Naive thymus-derived CD4-positive, alpha-beta T cell (primary cell): Measurements from ENCODE around the gene ACSS1. TPM values are rescaled to one million over a fixed set of nuclear protein-coding genes. Genes with fewer than 3 reads are reported as not detected.
A peak's percentile ranks its signal among the peaks of the same experiment; 100 is the strongest.

ENCODE experiments used
- ATAC-seq: fragments of 150-1000 bp; cut with Tn5 transposase; 2 replicates; pipeline ENCODE4 v1.10.0; 2021; ENCODE audit warnings: mild to moderate bottlenecking, moderate library complexity
- CTCF ChIA-PET: fragments of 350-600 bp; sonication (Branson Sonifier 250); formaldehyde crosslinking; loops from one replicate; lab custom pipeline; 2021; ENCODE audit warnings: antibody characterized with exemption; lab: Charles Lee
- POLR2A ChIA-PET: fragments of 350-600 bp; sonication (Branson Sonifier 250); formaldehyde crosslinking; loops from one replicate; lab custom pipeline; 2021; ENCODE audit warnings: antibody characterized with exemption, inconsistent platforms; lab: Charles Lee
- DNase-seq, 9 donors: peaks; one replicate each; pipeline versions ENCODE4 v3.0.0 to v3.0.0-alpha.2; 2020 to 2022; ENCODE audit warnings: mixed read lengths in 1 of 9
- H3K27ac ChIP-seq: one replicate; pipeline ENCODE4 v1.7.0; 2013; ENCODE audit warnings: mild to moderate bottlenecking, low read depth, low read length, moderate library complexity
- H3K27me3 ChIP-seq, 2 donors: one replicate each; pipeline ENCODE4 v1.7.0; 2013; ENCODE audit warnings: low read length in 2 of 2, mild to moderate bottlenecking in 2 of 2, moderate library complexity in 2 of 2; ENCODE audit not compliant: control insufficient read depth in 2 of 2, insufficient read depth in 2 of 2
- H3K36me3 ChIP-seq, 3 experiments: 1 replicate in 2 of 3; 2 replicates in 1 of 3; pipeline ENCODE4 v1.7.0; 2013; ENCODE audit warnings: low read length in 3 of 3, mild to moderate bottlenecking in 3 of 3, moderate library complexity in 1 of 3; ENCODE audit not compliant: insufficient read depth in 3 of 3, control insufficient read depth in 2 of 3
- H3K4me1 ChIP-seq, 2 donors: one replicate each; pipeline ENCODE4 v1.7.0; 2013; ENCODE audit warnings: low read length in 2 of 2, mild to moderate bottlenecking in 2 of 2, moderate library complexity in 1 of 2; ENCODE audit not compliant: control insufficient read depth in 2 of 2, insufficient read depth in 2 of 2
- H3K4me3 ChIP-seq: 2 replicates; pipeline ENCODE4 v1.7.0; 2013; ENCODE audit warnings: mild to moderate bottlenecking, low read length
- H3K9me3 ChIP-seq, 3 experiments: 1 replicate in 2 of 3; 2 replicates in 1 of 3; pipeline ENCODE4 v1.7.0; 2013; ENCODE audit warnings: low read length in 3 of 3; ENCODE audit not compliant: control insufficient read depth in 2 of 3
- H3K27ac Mint-ChIP-seq, 9 donors: one replicate each; pipeline ENCODE4 v1.8.0; 2020 to 2022; ENCODE audit warnings: mixed read lengths in 9 of 9, mild to moderate bottlenecking in 8 of 9, moderate library complexity in 5 of 9, inconsistent platforms in 2 of 9
- H3K27me3 Mint-ChIP-seq, 5 donors: one replicate each; pipeline ENCODE4 v1.8.0; 2021 to 2022; ENCODE audit warnings: mixed read lengths in 5 of 5, mild to moderate bottlenecking in 1 of 5
- H3K36me3 Mint-ChIP-seq, 5 donors: one replicate each; pipeline ENCODE4 v1.8.0; 2020 to 2022; ENCODE audit warnings: mixed read lengths in 5 of 5, mild to moderate bottlenecking in 3 of 5, inconsistent platforms in 1 of 5
- H3K4me1 Mint-ChIP-seq, 7 donors: one replicate each; pipeline ENCODE4 v1.8.0; 2020 to 2022; ENCODE audit warnings: mixed read lengths in 7 of 7, mild to moderate bottlenecking in 3 of 7, inconsistent platforms in 1 of 7
- H3K4me3 Mint-ChIP-seq, 10 donors: one replicate each; pipeline ENCODE4 v1.8.0; 2020 to 2022; ENCODE audit warnings: mild to moderate bottlenecking in 10 of 10, mixed read lengths in 10 of 10, moderate library complexity in 6 of 10, inconsistent platforms in 2 of 10
- H3K9me3 Mint-ChIP-seq, 11 donors: one replicate each; pipeline ENCODE4 v1.8.0; 2020 to 2022; ENCODE audit warnings: mixed read lengths in 11 of 11, mild to moderate bottlenecking in 4 of 11, inconsistent platforms in 1 of 11, moderate library complexity in 1 of 11
- intact Hi-C, 2 donors: fragments of 100-400 bp; cut with micrococcal nuclease; formaldehyde crosslinking; loops; one replicate each; pipeline ENCODE4 v1.15.1; 2023
- polyA plus RNA-seq, 2 donors: library from polyadenylated mRNA; unstranded; fragments of 300-500 nt; fragmentation: Illumina TruSeq; gene quantifications; one replicate each; pipeline ENCODE4 v1.2.3, GENCODE V29; 2021
- total RNA-seq, 6 experiments: library from RNA in 5 of 6; stranded (reverse) in 5 of 6; gene quantifications; 1 replicate in 5 of 6; 2 replicates in 1 of 6; pipeline ENCODE4 v1.2.3 and lab custom pipeline; 2021 to 2026

Gene ACSS1
- total and polyA plus RNA-seq, 7 experiments from 2014 or later = 33.1 to 51.7 (median 39.7) TPM

DNA sequence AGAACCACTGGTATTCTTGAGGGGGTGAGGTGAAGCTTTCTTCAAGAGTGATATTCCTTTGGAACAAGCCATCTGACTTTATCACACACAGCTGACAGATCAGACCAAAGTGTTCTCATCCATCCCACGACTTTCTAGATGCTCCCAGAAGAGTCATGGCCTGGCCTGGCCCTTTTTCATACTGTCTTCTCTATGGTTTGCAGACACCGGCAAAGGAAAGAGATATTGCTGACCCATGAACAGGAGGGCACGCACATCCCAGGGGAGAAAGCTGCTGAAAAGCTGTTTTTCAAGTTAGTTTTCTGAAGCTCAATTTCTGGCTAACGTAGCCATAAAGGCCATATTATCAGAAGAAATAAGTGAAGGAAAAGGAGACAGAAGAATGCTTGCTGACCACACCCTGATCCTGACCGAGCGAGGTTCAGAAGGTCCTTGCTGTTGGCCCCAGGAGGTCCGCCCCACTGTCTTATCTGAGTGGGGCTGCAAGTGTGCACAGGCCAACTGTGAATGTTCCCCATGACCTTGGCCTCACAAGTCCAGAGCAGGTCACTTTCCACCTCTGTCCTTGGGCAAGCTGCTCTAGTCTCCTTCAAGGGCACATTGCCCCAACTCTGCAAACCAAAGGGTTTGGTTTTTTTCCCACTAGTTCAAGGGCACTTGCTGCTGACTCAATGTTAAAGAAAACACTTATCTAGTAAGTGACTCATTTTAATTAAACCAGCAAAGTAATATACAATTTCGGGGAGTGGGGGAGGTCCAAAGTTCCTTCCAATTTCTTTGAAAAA lies 2.0 kb downstream of the ACSS1 start:
- ATAC-seq = no peak
- Histone ChIP-seq H3K36me3 (no peaks in the 10 kb centered on the region), H3K27ac (peak overlapping the region; percentile 87), H3K27me3 (no peaks in the 10 kb centered on the region), H3K4me1 (peaks cover 33 to 48% of the 10 kb centered on the region in 2 donors), H3K4me3 (peak overlapping the region; percentile 86), H3K9me3 (no peaks in the 10 kb centered on the region)
- Mint-ChIP-seq H3K9me3 (no peaks in the 10 kb centered on the region), H3K27ac (peak overlapping the region; percentile 72 to 94 (median 88)), H3K4me3 (peak overlapping the region; percentile 81 to 90 (median 88)), H3K4me1 (peaks cover 44 to 78% (median 59%) of the 10 kb centered on the region in 7 donors), H3K27me3 (peaks cover 0 to 19% (median 0%) of the 10 kb centered on the region in 5 donors), H3K36me3 (peaks cover 0 to 14% (median 0%) of the 10 kb centered on the region in 5 donors)
- ChIA-PET POLR2A (interaction anchor here (0.7 to 7.3 kb wide), 5 partner anchors 12 to 1706 kb away, joined by 3 to 95 read pairs (median 7); partner anchors contain the start of genes APMAP and ENTPD6), CTCF (interaction anchor here (1.0 kb wide), 1 partner anchor 62 kb away, joined by 3 read pairs; no protein-coding TSS in a partner anchor)
- DNase-seq = no peak
- intact Hi-C loops = loop anchor here (2.0 to 10.0 kb wide), 7 partner anchors 141 to 1705 kb away; partner anchors contain the start of genes NANP (in 2 of the 2), ENTPD6 (in 1 of the 2), GINS1 (in 1 of the 2) and NAPB (in 1 of the 2)

- peaks cover 33 to 48% of the 10 kb centered on the region in 2 donors for H3K4me1 ChIP-seq
- no peak overlapping the region for H3K4me3 ChIP-seq
- H3K36me3 ChIP-seq = peaks cover 0 to under 1% (median 0%) of the 10 kb centered on the region in 3 experiments
- peak overlapping the region; percentile 87 for H3K27ac ChIP-seq
- Mint-ChIP-seq H3K4me3 (peak overlapping the region in 9 of 10 donors; percentile 15 to 90 (median 83)), H3K27me3 (peaks cover 0 to 12% (median 0%) of the 10 kb centered on the region in 5 donors), H3K27ac (peak overlapping the region in 8 of 9 donors; percentile 79 to 94 (median 87)), H3K9me3 (no peaks in the 10 kb centered on the region), H3K36me3 (peaks cover 0 to 14% (median 0%) of the 10 kb centered on the region in 5 donors), H3K4me1 (peaks cover 43 to 78% (median 62%) of the 10 kb centered on the region in 7 donors)
- no peaks in the 10 kb centered on the region for H3K9me3 ChIP-seq
- POLR2A ChIA-PET = interaction anchor here (1.2 to 7.3 kb wide), 3 partner anchors 12 to 62 kb away, joined by 5 to 95 read pairs (median 50); partner anchors contain the start of gene APMAP
- DNase-seq (no peak), ATAC-seq (no peak)
- H3K27me3 ChIP-seq = no peaks in the 10 kb centered on the region
- CTCF ChIA-PET = interaction anchor here (1.4 kb wide), 1 partner anchor 61 kb away, joined by 4 read pairs; no protein-coding TSS in a partner anchor
- intact Hi-C loops = loop anchor here (5.0 to 10.0 kb wide), 6 partner anchors 142 to 1633 kb away; partner anchors contain the start of genes NANP (in 2 of the 2), ENTPD6 (in 1 of the 2), GINS1 (in 1 of the 2) and NAPB (in 1 of the 2)
These were observed 2.8 kb downstream of the ACSS1 start for GRCh38 chr20:25054995-25055629.

GRCh38 chr20:25054096-25054820 lies 3.7 kb downstream of the ACSS1 start:
- ChIA-PET CTCF (interaction anchor here (1.4 to 1.7 kb wide), 2 partner anchors 10 to 60 kb away, joined by 4 to 6 read pairs; no protein-coding TSS in a partner anchor), POLR2A (interaction anchor here (1.0 to 7.3 kb wide), 4 partner anchors 9 to 61 kb away, joined by 3 to 95 read pairs (median 27); partner anchors contain the start of gene APMAP)
- peaks cover 0 to 6% (median 0%) of the 10 kb centered on the region in 5 donors for H3K27me3 Mint-ChIP-seq
- peaks cover 0 to 14% (median 0%) of the 10 kb centered on the region in 5 donors for H3K36me3 Mint-ChIP-seq
- H3K4me3 ChIP-seq = no peak overlapping the region
- no peak overlapping the region for H3K27ac ChIP-seq
- no peaks in the 10 kb centered on the region for H3K9me3 Mint-ChIP-seq
- ATAC-seq = no peak
- no peaks in the 10 kb centered on the region for H3K9me3 ChIP-seq
- peaks cover 0 to 9% (median 0%) of the 10 kb centered on the region in 3 experiments for H3K36me3 ChIP-seq
- peak overlapping the region in 8 of 9 donors; percentile 79 to 93 (median 86) for H3K27ac Mint-ChIP-seq
- peaks cover 33 to 42% of the 10 kb centered on the region in 2 donors for H3K4me1 ChIP-seq
- H3K27me3 ChIP-seq = no peaks in the 10 kb centered on the region
- no peak for DNase-seq
- H3K4me1 Mint-ChIP-seq = peaks cover 43 to 81% (median 67%) of the 10 kb centered on the region in 7 donors
- intact Hi-C loops = loop anchor here (10.0 kb wide), 1 partner anchor 1029 kb away; no protein-coding TSS in a partner anchor
- peak overlapping the region; percentile 7 to 90 (median 64) for H3K4me3 Mint-ChIP-seq

GRCh38 chr20:25053255-25054031 lies 4.5 kb downstream of the ACSS1 start:
- Mint-ChIP-seq H3K4me3 (peak overlapping the region; percentile 3 to 86 (median 49)), H3K9me3 (no peaks in the 10 kb centered on the region), H3K4me1 (peaks cover 41 to 83% (median 67%) of the 10 kb centered on the region in 7 donors), H3K27ac (peak overlapping the region in 8 of 9 donors; percentile 75 to 93 (median 84)), H3K36me3 (peaks cover 0 to 15% (median 0%) of the 10 kb centered on the region in 5 donors), H3K27me3 (peaks cover 0 to 6% (median 0%) of the 10 kb centered on the region in 5 donors)
- intact Hi-C loops = loop anchor here (10.0 kb wide), 1 partner anchor 1029 kb away; no protein-coding TSS in a partner anchor
- CTCF ChIA-PET = interaction anchor here (1.4 to 1.7 kb wide), 2 partner anchors 11 to 60 kb away, joined by 4 to 6 read pairs; no protein-coding TSS in a partner anchor
- H3K27ac ChIP-seq = peak overlapping the region; percentile 46
- POLR2A ChIA-PET = interaction anchor here (0.7 to 7.3 kb wide), 5 partner anchors 10 to 625 kb away, joined by 3 to 95 read pairs (median 4); partner anchors contain the start of gene APMAP
- H3K4me1 ChIP-seq = peaks cover 28 to 34% of the 10 kb centered on the region in 2 donors
- H3K27me3 ChIP-seq = no peaks in the 10 kb centered on the region
- no peaks in the 10 kb centered on the region for H3K9me3 ChIP-seq
- H3K4me3 ChIP-seq = no peak overlapping the region
- peaks cover 0 to 11% (median 0%) of the 10 kb centered on the region in 3 experiments for H3K36me3 ChIP-seq
- DNase-seq = peak in 1 of 9 donors; percentile 24
- ATAC-seq = no peak
